Daoy (cell line): Measurements from ENCODE around the gene ABCB9. TPM values are rescaled to one million over a fixed set of nuclear protein-coding genes. Genes with fewer than 3 reads are reported as not detected.
"Not testable (repeated sequence)": the region's sequence is repeated elsewhere in the genome, so short reads cannot be mapped to it uniquely, and the experiment has no call there.

Source experiments
- DNase-seq: peaks from one replicate; pipeline ENCODE4 v3.0.0-alpha.2; 2015; ENCODE audit warnings: low read depth
- total RNA-seq: library from RNA; depleted of rRNA; stranded (reverse); fragments of >200 nt; shearing (Covaris generic); gene quantifications from 2 replicates; pipeline ENCODE4 v1.2.3, GENCODE V29; 2014

Gene ABCB9
- total RNA-seq, 1 experiment from 2014 or later, result 6.4 TPM

DNA sequence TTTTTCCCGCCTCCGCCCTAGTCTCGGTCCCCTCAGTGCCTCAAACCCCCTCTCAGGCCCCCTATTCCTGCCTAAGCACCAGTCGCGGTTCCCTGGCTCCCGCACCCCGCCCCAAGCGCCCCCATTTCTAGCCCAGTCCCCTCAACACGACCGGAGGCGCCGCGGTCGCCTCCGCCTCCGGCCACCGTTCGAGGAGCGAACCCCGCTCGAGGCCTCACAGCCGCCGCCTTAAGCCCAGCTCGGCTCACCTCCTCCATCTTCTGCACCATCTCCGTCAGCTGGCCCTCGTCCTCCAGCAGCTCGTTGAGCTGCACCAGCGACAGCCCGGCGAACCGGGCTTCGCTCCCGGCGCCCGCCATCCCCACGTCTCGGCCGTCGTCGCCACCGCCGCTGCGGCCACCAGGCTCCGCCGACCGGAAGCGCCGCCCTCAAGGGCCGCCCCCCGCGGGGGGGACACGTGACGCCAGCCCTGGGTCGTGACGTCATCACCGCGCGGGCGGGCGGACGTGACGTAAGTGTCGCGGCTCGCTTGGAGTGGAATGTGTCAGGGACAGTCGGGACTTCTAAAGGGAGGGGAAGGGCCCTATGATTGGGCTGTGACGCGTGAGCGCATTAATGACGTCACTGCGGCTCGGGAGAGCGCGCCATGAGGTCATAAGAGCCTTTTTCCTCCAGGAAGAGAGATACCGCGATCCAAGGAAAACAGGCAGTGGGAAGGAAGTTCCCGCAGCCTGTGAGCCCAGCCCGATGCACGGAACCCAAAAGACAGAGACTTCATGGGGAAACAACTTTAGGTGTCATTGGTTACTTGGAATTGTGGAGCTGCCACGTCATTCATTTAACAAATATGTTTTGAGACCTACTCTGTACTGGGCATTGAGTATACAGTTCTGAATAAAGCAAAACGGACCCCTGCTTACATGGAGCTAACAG, 70.3 kb downstream of the ABCB9 start, which contains the start of gene VPS37B:
TSS of gene VPS37B (minus strand) at position 421 of the 933 bp plus-strand sequence. CDS start at position 359, 62 bp downstream.
- peak; percentile 89 for DNase-seq

DNA sequence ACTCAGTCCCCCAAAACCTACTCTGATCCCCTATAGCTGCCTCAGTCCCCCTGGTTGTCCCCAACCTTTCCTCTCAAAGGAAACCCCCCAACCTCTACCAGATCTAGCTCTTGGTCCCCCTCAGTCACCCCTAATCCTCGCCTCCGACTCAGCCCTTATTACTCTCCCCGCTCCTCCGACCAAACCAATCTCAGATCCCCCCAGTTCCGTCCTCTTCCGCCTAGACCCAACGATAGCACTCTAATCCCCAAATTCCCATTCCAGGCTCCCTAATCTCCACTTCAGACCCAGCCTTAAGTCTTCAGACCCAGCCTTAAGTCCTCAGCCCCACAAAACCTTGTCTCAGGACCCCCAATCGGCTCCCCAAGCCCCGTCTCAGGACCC, 71.0 kb downstream of the ABCB9 start:
- peak; percentile 30 for DNase-seq

DNA sequence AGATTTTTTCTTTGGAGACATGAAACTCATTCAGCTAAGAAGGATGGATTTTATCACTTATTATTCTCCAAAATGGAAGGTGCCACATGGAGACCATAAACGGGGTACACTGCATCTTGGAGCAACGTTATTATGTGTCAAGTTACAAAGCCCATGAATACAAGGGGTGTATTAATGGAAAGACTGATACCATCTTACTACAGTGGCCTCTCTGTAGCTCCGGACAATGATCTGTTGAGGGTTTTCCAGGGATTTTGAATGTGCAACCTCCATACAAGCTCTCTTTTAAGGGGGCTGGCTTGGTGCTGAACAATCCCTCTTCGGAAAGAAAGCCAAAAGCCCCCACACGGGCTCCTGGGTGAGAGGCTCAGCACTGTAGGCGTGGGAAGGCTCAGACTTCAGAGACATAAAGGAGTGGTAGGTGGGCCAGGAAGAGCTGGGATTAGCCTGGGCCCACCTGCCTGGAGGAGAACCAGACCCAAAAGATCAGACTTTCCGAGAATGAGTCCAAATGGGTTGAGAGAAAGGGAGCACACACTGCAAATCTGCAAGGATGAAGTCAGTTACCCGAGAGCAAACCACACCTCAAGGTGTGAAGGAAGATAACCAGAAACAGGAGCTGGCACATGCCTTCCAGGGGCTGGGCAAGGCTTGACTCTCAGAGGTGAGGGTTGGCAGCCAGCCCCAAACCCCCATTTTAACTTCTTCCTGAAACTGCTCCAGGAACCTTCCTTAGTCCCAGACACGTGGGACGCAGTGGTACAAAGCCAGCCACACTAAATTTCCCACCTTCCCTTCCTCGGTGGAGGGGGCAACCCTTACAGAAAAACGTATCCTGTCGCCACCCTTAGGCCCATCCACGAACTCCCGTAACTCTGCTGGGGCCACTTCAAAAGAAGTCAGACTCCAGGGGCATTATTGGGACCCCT, 71.8 kb downstream of the ABCB9 start:
- DNase-seq, result peak; percentile 42

GRCh38 chr12:122893208-122894153, 72.8 kb downstream of the ABCB9 start:
- no peak for DNase-seq

DNA sequence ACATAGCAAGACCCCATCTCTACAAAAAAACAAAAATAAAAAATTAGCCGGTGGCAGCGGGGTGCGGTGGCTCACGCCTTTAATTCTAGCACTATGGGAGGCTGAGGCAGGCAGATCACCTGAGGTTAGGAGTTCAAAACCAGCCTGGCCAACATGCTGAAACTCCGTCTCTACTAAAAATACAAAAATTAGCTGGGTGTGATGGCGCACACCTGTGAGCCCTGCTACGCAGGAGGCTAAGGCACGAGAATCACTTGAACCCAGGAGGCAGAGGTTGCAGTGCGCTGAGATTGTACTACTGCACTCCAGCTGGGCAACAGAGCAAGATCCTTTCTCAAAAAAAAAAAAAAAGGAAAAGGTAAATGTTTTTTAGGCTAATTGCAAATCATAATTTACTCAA, 73.5 kb downstream of the ABCB9 start:
- not testable (repeated sequence) for DNase-seq

- peak; percentile 77 for DNase-seq
Measured at GRCh38 chr12:122891661-122892525, 74.4 kb downstream of the ABCB9 start.

GRCh38 chr12:122889761-122890520, 76.3 kb downstream of the ABCB9 start:
- DNase-seq, result no peak

DNA sequence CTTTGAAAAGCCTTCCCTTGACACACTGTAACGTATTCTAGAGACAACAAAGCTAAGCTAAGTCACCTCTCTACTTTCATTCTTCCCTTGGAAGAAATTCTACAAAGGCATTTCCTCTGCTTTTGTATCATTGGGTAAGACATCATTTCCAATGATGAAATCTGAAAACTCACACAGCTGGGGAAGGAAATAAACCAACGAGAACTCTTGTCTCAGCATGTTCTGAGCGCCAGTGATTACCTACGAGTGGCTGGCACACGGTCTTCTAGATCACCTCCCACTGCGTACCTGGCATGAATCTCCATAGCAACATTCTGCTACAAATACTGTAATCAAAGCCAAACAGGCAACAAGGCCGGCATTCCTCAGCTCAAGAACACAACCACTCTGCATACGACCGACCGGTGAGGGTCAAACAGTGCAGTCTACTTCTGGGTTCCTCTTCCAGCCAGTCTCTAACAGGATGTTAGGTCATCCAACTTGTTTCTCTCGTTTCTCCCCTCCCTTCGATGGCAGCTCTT, 78.0 kb downstream of the ABCB9 start:
- peak; percentile 76 for DNase-seq

GRCh38 chr12:122887819-122888212, 78.4 kb downstream of the ABCB9 start:
- no peak for DNase-seq

DNA sequence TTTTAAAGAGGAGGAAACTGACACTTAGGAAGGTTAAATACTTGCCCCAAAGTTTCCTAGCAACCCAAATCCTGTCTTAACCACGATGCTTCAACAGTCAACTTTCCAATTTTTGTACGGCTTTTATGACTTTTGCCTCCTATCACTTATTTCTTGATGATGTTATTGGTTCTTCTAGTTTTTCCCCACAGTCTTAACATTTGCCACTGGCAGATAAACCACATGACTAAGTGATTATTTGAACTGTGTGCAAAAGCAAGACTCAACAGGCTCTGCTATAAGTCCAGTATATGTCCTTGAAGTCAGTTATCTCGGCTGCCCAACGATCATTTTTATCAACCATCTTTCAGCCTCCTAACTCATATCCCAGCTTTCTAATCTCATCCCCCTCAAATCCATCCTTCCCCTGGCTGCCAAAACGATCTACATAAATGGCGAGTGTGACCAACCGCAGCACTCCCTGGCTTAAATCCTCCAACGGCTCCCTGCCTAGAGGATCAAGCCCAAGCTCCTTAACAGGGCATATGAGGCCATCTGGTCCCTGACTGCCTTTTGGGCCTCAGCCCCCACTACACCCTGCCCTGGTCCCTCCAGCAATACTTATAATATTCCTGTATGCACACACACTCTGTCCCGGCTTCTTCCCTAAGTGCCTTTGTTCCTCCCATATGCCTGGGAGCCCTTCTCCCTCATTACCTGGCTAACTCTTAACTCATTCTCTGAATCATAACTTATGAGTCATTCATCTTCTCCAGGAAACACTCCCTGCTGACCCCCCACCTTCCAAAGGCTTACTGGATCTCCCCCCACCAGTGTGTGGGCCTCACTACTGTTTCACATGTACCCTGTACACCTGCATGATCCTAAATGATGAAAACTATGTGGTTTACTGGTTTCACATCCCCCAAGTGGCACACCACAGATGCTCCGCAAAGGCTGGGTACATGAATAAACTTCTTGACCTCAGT, 79.1 kb downstream of the ABCB9 start:
- peak; percentile 91 for DNase-seq

DNA sequence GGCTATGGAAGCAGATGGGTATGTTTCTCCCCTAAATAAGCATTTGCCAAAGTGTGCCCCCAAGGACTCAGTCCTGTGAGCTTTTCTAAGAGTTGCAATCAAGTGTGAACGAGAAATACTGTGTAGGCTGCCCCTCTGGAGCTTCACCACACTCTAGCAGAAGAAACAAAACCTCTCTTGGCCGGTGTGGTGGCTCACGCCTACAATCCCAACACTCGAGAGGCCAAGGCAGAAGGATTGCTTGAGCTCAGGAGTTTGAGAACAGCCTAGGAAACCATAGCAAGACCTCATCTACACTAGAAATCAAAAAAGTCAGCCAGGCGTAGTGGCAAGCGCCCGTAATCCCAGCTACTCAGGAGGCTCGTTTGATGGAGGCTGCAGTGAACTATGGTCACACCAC, 80.1 kb downstream of the ABCB9 start:
- DNase-seq, result no peak

DNA sequence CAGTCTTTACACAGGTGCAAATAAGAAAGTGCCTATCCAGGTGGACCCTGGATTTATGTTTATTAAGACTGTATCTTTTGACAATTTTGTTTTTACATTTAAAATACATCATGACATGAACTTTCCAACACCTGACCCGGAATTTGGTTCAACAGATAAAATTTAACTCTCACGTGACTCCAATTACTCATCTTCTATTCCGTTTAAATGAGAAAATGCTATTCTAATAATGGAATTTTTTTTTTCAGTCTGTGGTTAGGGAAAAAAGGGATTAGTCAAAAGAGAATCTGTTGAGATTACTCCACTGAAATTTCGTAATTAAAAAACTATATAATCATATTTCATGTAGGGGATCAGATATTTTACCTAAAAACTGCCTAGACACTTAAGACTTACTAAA, 81.4 kb downstream of the ABCB9 start:
- no peak for DNase-seq

- no peak for DNase-seq
Measured at GRCh38 chr12:122884091-122884826, 82.0 kb downstream of the ABCB9 start.

DNA sequence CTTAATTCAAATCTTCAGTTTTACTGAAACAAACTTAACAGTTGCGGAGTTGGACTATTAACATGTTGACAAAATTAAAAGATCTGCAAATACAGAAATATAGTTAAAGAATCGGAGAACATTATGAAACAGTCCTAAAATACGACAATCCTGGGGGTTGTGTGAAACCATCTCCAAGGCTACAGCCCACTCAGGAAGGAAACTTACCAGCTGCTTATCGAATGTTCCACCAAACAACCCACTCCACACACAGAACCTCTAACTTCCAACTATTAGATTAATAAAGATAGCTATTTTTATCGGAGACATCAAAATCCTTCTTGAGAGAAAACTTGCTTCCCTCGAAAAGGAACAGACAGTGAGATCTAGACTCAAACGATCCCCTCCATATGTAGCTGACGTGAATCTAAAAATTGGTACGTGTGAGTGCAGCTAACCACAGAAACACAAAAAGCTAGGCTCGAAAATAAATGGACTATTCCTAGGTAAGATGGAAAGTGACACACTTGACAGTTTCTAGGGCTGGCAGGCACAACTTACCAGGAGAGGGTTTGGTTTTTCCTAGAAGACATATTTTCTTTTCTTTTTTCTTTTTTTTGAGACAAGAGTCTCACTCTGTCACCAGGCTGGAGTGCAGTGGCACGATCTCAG, 83.2 kb downstream of the ABCB9 start:
- DNase-seq, result no peak

- peak; percentile 75 for DNase-seq
Measured at GRCh38 chr12:122880668-122881067, 85.6 kb downstream of the ABCB9 start.

DNA sequence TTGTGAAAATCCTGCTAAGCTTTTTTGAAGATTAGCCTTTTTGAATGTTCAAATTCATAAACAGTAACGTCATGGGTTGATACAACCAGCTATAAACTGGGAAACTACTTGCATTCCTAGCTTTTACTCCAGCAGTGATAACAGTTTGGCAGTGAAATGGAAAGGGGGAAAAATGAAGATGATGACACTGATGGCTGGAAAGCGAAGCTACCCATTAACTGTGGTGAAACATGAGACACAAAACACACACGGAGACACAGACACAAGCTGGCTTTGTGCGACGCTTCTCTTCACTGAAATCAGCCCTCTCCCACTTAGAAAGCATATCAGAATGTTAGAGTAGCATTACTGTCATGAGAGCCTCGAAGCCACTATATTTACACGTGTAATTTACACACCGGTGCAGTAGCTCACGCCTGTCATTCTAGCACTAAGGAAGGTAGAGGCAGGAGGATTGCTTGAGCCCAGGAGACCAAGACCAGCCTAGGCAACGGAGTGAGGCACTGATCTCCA, 86.1 kb downstream of the ABCB9 start:
- no peak for DNase-seq
